SU-DHL-6 (cell line): ENCODE data around the gene NEU1.

Experiments used
- EZH2phosphoT487 ChIP-seq: fragments of 200-600 bp; sonication (generic), shearing (Covaris generic); conservative IDR thresholded peaks from 2 replicates; pipeline ENCODE4 v1.6.1; 2018; ENCODE audit warnings: mild to moderate bottlenecking, antibody characterized with exemption, low read length, moderate library complexity, mixed read lengths
- TF ChIP-seq, protein P1 (sequence below): fragments of 200-600 bp; sonication (generic); IDR thresholded peaks from one replicate; pipeline ENCODE4 v1.5.1; 2017; ENCODE audit warnings: antibody characterized with exemption, mild to moderate bottlenecking, low read length, moderate library complexity; ENCODE audit not compliant: insufficient read depth, poor library complexity, severe bottlenecking

- TF ChIP-seq, protein P1, sequence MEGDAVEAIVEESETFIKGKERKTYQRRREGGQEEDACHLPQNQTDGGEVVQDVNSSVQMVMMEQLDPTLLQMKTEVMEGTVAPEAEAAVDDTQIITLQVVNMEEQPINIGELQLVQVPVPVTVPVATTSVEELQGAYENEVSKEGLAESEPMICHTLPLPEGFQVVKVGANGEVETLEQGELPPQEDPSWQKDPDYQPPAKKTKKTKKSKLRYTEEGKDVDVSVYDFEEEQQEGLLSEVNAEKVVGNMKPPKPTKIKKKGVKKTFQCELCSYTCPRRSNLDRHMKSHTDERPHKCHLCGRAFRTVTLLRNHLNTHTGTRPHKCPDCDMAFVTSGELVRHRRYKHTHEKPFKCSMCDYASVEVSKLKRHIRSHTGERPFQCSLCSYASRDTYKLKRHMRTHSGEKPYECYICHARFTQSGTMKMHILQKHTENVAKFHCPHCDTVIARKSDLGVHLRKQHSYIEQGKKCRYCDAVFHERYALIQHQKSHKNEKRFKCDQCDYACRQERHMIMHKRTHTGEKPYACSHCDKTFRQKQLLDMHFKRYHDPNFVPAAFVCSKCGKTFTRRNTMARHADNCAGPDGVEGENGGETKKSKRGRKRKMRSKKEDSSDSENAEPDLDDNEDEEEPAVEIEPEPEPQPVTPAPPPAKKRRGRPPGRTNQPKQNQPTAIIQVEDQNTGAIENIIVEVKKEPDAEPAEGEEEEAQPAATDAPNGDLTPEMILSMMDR, result no peak
- no peak for TF ChIP-seq EZH2phosphoT487
Observed at GRCh38 chr6:31858707-31859106, 3.9 kb downstream of the NEU1 start.
